Panc1 (cell line): ENCODE measurements around the gene FBXL12. TPM values are rescaled to one million over a fixed set of nuclear protein-coding genes. Genes with fewer than 3 reads are reported as not detected.
A peak's percentile ranks its signal among the peaks of the same experiment; 100 is the strongest.
"Not testable (repeated sequence)": the region's sequence is repeated elsewhere in the genome, so short reads cannot be mapped to it uniquely, and the experiment has no call there.

Experiments used
- ATAC-seq: fragments of 200-7000 bp; cut with Tn5 transposase; 2 replicates; pipeline ENCODE4 v1.9.1; 2020; ENCODE audit warnings: mild to moderate bottlenecking, moderate library complexity
- BruUV-seq: library from RNA; stranded (reverse); fragments of 400-500 nt; replicated peaks from 2 replicates; lab custom pipeline; 2021; lab: Mats Ljungman, UMichigan
- CTCF ChIA-PET: fragments of 300-600 bp; sonication (Branson Sonifier 250); formaldehyde crosslinking; loops from one replicate; lab custom pipeline; 2022; ENCODE audit warnings: antibody characterized with exemption; lab: Charles Lee
- POLR2A ChIA-PET: fragments of 300-600 bp; sonication (Branson Sonifier 250); formaldehyde crosslinking; loops from one replicate; lab custom pipeline; 2022; ENCODE audit warnings: antibody characterized with exemption; lab: Charles Lee
- DNase-seq: peaks from one replicate; pipeline ENCODE4 v3.0.0-alpha.2; 2010; ENCODE audit warnings: low read depth, low spot score
- H3K27ac ChIP-seq: 2 replicates; pipeline ENCODE4 v1.5.1; 2011; ENCODE audit warnings: mild to moderate bottlenecking, low read length, inconsistent platforms
- H3K27me3 ChIP-seq: fragments of 200-500 bp; sonication (Bioruptor generic); 2 replicates; pipeline ENCODE4 v1.6.0; 2014; ENCODE audit warnings: low read length, inconsistent platforms; ENCODE audit not compliant: control insufficient read depth, insufficient read depth
- H3K36me3 ChIP-seq: fragments of 200-500 bp; sonication (Bioruptor generic); 2 replicates; pipeline ENCODE4 v1.5.1; 2014; ENCODE audit warnings: inconsistent platforms, mild to moderate bottlenecking, low read length, moderate library complexity; ENCODE audit not compliant: control insufficient read depth, insufficient read depth
- H3K4me1 ChIP-seq: 2 replicates; pipeline ENCODE4 v1.5.1; 2011; ENCODE audit warnings: inconsistent platforms, mild to moderate bottlenecking, low read length, moderate library complexity; ENCODE audit not compliant: control insufficient read depth, insufficient read depth
- H3K4me3 ChIP-seq, 2 experiments: 2 replicates each; pipeline ENCODE4 v1.5.1; 2011 to 2012; ENCODE audit warnings: low read depth in 2 of 2, low read length in 2 of 2, mild to moderate bottlenecking in 2 of 2, inconsistent platforms in 1 of 2, moderate library complexity in 1 of 2
- H3K9me3 ChIP-seq: fragments of 200-500 bp; sonication (Bioruptor generic); 2 replicates; pipeline ENCODE4 v1.5.1; 2014; ENCODE audit warnings: low read depth, mild to moderate bottlenecking, inconsistent platforms, low read length, moderate library complexity; ENCODE audit not compliant: control insufficient read depth, insufficient read depth
- POLR2AphosphoS5 ChIP-seq: IDR thresholded peaks from 2 replicates; pipeline ENCODE4 v1.6.1; 2012; ENCODE audit warnings: mild to moderate bottlenecking, low read depth, low read length, moderate library complexity
- SIN3A ChIP-seq: IDR thresholded peaks from 2 replicates; pipeline ENCODE4 v1.6.1; 2012; ENCODE audit warnings: low read depth, mild to moderate bottlenecking, low read length, moderate library complexity, borderline replicate concordance; ENCODE audit not compliant: insufficient read depth
- TCF7L2 ChIP-seq: IDR thresholded peaks from 2 replicates; pipeline ENCODE4 v1.6.1; 2011; ENCODE audit warnings: mild to moderate bottlenecking, low read depth, low read length, inconsistent platforms
- in situ Hi-C: cut with HindIII; loops from 2 replicates; pipeline ENCODE4 v1.10.0; 2016; ENCODE audit warnings: low sequenced_read_pairs, low pct_unique_long_range_greater_than_20kb
- intact Hi-C: fragments of 100-400 bp; cut with micrococcal nuclease; formaldehyde crosslinking; loops from one replicate; pipeline ENCODE4 v1.10.0; 2022; ENCODE audit not compliant: unreplicated experiment
- total RNA-seq: library from RNA; stranded (reverse); gene quantifications from one replicate; pipeline ENCODE4 v1.2.1, GENCODE V29; 2021; ENCODE audit not compliant: unreplicated experiment
- TF ChIP-seq, protein P1 (sequence below): fragments of 450-650 bp; IDR thresholded peaks from 2 replicates; pipeline ENCODE4 v1.5.1; 2017; ENCODE audit warnings: mild to moderate bottlenecking
- TF ChIP-seq, protein P2 (sequence below), 2 experiments: IDR thresholded peaks; 2 replicates each; pipeline ENCODE4 v1.6.1; 2011 to 2012; ENCODE audit warnings: low read depth in 2 of 2, control low read depth in 1 of 2, low read length in 1 of 2, mild to moderate bottlenecking in 1 of 2, moderate library complexity in 1 of 2; ENCODE audit not compliant: insufficient read depth in 1 of 2

Gene FBXL12
- total RNA-seq, 1 experiment from 2014 or later = 29.2 TPM

- no TSS peak for BruUV-seq
- Histone ChIP-seq H3K4me3 (peak overlapping the region; percentile 61 to 66), H3K36me3 (no peaks in the 10 kb centered on the region), H3K27me3 (no peaks in the 10 kb centered on the region), H3K9me3 (no peaks in the 10 kb centered on the region), H3K27ac (peak overlapping the region; percentile 82), H3K4me1 (peaks cover 7% of the 10 kb centered on the region; the same call in 1 of the 2 replicates)
- ChIA-PET CTCF (interaction anchor here (0.7 kb wide), 1 partner anchor 15 kb away, joined by 12 read pairs; no protein-coding TSS in a partner anchor), POLR2A (interaction anchor here (0.7 kb wide), 1 partner anchor 486 kb away, joined by 16 read pairs; no protein-coding TSS in a partner anchor)
- no peak for TF ChIP-seq SIN3A
- no peak for TF ChIP-seq TCF7L2
- TF ChIP-seq POLR2AphosphoS5 = peak; percentile 66; the same call in 1 of the 2 replicates
- TF ChIP-seq, protein P1, sequence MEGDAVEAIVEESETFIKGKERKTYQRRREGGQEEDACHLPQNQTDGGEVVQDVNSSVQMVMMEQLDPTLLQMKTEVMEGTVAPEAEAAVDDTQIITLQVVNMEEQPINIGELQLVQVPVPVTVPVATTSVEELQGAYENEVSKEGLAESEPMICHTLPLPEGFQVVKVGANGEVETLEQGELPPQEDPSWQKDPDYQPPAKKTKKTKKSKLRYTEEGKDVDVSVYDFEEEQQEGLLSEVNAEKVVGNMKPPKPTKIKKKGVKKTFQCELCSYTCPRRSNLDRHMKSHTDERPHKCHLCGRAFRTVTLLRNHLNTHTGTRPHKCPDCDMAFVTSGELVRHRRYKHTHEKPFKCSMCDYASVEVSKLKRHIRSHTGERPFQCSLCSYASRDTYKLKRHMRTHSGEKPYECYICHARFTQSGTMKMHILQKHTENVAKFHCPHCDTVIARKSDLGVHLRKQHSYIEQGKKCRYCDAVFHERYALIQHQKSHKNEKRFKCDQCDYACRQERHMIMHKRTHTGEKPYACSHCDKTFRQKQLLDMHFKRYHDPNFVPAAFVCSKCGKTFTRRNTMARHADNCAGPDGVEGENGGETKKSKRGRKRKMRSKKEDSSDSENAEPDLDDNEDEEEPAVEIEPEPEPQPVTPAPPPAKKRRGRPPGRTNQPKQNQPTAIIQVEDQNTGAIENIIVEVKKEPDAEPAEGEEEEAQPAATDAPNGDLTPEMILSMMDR = no peak
- TF ChIP-seq, protein P2, sequence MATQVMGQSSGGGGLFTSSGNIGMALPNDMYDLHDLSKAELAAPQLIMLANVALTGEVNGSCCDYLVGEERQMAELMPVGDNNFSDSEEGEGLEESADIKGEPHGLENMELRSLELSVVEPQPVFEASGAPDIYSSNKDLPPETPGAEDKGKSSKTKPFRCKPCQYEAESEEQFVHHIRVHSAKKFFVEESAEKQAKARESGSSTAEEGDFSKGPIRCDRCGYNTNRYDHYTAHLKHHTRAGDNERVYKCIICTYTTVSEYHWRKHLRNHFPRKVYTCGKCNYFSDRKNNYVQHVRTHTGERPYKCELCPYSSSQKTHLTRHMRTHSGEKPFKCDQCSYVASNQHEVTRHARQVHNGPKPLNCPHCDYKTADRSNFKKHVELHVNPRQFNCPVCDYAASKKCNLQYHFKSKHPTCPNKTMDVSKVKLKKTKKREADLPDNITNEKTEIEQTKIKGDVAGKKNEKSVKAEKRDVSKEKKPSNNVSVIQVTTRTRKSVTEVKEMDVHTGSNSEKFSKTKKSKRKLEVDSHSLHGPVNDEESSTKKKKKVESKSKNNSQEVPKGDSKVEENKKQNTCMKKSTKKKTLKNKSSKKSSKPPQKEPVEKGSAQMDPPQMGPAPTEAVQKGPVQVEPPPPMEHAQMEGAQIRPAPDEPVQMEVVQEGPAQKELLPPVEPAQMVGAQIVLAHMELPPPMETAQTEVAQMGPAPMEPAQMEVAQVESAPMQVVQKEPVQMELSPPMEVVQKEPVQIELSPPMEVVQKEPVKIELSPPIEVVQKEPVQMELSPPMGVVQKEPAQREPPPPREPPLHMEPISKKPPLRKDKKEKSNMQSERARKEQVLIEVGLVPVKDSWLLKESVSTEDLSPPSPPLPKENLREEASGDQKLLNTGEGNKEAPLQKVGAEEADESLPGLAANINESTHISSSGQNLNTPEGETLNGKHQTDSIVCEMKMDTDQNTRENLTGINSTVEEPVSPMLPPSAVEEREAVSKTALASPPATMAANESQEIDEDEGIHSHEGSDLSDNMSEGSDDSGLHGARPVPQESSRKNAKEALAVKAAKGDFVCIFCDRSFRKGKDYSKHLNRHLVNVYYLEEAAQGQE (IDR thresholded peaks at IDR 0.05; ENCODE audit: insufficient read depth in 1 of 2, low read depth in 2 of 2, low read length in 1 of 2) = no peak
- in situ Hi-C loops (no loop called here), intact Hi-C loops (no loop called here)
- DNase-seq (peak; percentile 51), ATAC-seq (peak; percentile 87)
These were observed 33.2 kb downstream of the FBXL12 start for GRCh38 chr19:9785367-9786331.

- CTCF ChIA-PET, BruUV-seq, H3K27me3 ChIP-seq, H3K9me3 ChIP-seq, intact Hi-C loops, DNase-seq, in situ Hi-C loops, H3K4me1 ChIP-seq, POLR2A ChIA-PET, H3K36me3 ChIP-seq, ATAC-seq: not testable (repeated sequence)
- H3K4me3 ChIP-seq = peak overlapping the region; percentile 47 to 50; a peak in 3 of 4 replicates
- peak overlapping the region; percentile 78 for H3K27ac ChIP-seq
These were observed 34.7 kb downstream of the FBXL12 start for GRCh38 chr19:9784163-9784496.

- Histone ChIP-seq H3K36me3 (no peaks in the 10 kb centered on the region), H3K27ac (no peak overlapping the region), H3K4me1 (peaks cover 7% of the 10 kb centered on the region; the same call in 1 of the 2 replicates), H3K27me3 (no peaks in the 10 kb centered on the region), H3K4me3 (no peak overlapping the region), H3K9me3 (no peaks in the 10 kb centered on the region)
- BruUV-seq = no TSS peak
- TF ChIP-seq, protein P2 (IDR thresholded peaks at IDR 0.05; ENCODE audit: insufficient read depth in 1 of 2, low read depth in 2 of 2, low read length in 1 of 2) = no peak
- TF ChIP-seq POLR2AphosphoS5 (no peak), SIN3A (no peak), TCF7L2 (no peak)
- TF ChIP-seq, protein P1 = no peak
- POLR2A ChIA-PET = no interaction called here
- intact Hi-C loops (no loop called here), in situ Hi-C loops (no loop called here)
- DNase-seq (no peak), ATAC-seq (no peak)
- CTCF ChIA-PET = no interaction called here
These were observed 36.5 kb downstream of the FBXL12 start for GRCh38 chr19:9782338-9782737.
